Fibroblast of the aortic adventitia (primary cell): ENCODE data around the gene BRCC3. TPM values are rescaled to one million over a fixed set of nuclear protein-coding genes. Genes with fewer than 3 reads are reported as not detected.

ENCODE experiments used
- DNase-seq: peaks from one replicate; pipeline ENCODE4 v3.0.0-alpha.2; 2010; ENCODE audit warnings: low read depth
- H3K4me3 ChIP-seq: 2 replicates; pipeline ENCODE4 v1.5.1; 2011; ENCODE audit warnings: low read depth, mild to moderate bottlenecking, control low read depth, low read length, moderate library complexity
- total RNA-seq: library from RNA; depleted of rRNA; stranded (reverse); fragments of >200 nt; gene quantifications from 2 replicates; pipeline ENCODE4 v1.2.3, GENCODE V29; 2012; ENCODE audit warnings: low replicate concordance
- TF ChIP-seq, protein P1 (sequence below): IDR thresholded peaks from 2 replicates; pipeline ENCODE4 v1.5.1; 2011; ENCODE audit warnings: mild to moderate bottlenecking, low read length, control low read depth, inconsistent platforms; ENCODE audit not compliant: insufficient read depth

Gene BRCC3
- total RNA-seq, result 8.5 and 17.4 TPM in 2 replicates

DNA sequence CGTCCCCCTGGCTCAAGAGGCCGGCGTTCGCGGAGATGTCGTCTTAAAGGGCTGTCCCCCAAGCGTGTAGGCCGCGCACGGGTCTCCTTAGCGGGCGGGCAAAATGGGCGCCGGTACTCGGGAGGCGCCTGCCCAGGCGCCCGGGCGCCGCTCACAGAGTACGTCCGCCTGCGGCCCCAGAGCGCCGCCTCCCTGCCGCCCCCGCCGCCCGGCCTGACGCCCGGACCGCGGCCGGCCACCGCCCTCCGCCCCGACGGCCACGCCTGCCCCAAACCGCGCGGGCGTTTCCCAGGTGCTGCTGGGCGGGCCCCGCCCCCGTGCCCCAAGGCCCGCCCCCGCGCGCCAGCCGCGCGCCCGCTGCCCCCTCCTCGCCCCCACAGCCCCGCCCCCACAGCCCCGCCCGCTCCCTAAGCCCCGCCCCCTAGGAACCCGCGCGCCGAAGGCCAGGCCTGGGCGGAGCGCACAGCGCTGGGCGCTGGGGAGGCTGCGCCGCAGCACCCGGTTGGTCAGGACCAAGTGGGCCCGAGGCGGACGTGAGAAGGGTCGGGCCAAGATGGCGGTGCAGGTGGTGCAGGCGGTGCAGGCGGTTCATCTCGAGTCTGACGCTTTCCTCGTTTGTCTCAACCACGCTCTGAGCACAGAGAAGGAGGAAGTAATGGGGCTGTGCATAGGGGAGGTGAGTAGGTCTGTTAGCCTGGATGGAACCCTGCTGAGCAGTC, at the start of gene BRCC3, which contains the start of the genes CMC4 and MTCP1:
Gene BRCC3, plus strand, starts transcription at position 534 of the 719 bp plus-strand sequence. Its CDS starts 20 bp downstream, at position 554.
Gene CMC4, minus strand, starts transcription at position 162 of the 719 bp plus-strand sequence. CDS start 7,113 bp downstream, outside the sequence.
Gene MTCP1, minus strand, starts transcription at position 162 of the 719 bp plus-strand sequence. CDS start 5,126 bp downstream, outside the sequence.
- peak within 1 kb of the TSS; percentile 79 for H3K4me3 ChIP-seq
- peak; percentile 73 for DNase-seq
- TF ChIP-seq, protein P1, sequence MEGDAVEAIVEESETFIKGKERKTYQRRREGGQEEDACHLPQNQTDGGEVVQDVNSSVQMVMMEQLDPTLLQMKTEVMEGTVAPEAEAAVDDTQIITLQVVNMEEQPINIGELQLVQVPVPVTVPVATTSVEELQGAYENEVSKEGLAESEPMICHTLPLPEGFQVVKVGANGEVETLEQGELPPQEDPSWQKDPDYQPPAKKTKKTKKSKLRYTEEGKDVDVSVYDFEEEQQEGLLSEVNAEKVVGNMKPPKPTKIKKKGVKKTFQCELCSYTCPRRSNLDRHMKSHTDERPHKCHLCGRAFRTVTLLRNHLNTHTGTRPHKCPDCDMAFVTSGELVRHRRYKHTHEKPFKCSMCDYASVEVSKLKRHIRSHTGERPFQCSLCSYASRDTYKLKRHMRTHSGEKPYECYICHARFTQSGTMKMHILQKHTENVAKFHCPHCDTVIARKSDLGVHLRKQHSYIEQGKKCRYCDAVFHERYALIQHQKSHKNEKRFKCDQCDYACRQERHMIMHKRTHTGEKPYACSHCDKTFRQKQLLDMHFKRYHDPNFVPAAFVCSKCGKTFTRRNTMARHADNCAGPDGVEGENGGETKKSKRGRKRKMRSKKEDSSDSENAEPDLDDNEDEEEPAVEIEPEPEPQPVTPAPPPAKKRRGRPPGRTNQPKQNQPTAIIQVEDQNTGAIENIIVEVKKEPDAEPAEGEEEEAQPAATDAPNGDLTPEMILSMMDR, result no peak

DNA sequence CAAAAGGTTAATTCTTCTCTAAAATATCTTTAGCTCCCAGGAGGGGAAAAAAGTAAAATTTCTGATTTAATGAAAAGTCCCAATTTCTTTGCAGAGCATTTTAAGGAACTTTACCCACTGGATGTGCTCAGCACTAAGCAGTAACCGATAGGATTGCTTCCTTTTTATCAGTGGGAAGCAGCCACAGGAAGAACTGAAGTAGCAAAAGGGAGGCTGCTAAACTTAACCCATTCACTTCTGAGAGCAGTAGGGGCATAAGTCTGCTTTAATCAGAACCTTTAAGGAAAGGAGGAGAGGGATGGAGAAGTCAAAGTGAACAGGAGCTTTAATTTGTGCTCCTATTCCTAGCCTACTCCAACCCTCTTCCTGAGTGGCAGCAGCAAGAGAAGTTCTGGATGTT, 48.7 kb upstream of the BRCC3 start, which contains the start of gene F8:
Gene F8, minus strand, starts transcription at position 139 of the 400 bp plus-strand sequence. CDS start 171 bp downstream, outside the sequence.
- no peak within 1 kb of the TSS for H3K4me3 ChIP-seq
- no peak for DNase-seq
- TF ChIP-seq, protein P1, result no peak

DNA sequence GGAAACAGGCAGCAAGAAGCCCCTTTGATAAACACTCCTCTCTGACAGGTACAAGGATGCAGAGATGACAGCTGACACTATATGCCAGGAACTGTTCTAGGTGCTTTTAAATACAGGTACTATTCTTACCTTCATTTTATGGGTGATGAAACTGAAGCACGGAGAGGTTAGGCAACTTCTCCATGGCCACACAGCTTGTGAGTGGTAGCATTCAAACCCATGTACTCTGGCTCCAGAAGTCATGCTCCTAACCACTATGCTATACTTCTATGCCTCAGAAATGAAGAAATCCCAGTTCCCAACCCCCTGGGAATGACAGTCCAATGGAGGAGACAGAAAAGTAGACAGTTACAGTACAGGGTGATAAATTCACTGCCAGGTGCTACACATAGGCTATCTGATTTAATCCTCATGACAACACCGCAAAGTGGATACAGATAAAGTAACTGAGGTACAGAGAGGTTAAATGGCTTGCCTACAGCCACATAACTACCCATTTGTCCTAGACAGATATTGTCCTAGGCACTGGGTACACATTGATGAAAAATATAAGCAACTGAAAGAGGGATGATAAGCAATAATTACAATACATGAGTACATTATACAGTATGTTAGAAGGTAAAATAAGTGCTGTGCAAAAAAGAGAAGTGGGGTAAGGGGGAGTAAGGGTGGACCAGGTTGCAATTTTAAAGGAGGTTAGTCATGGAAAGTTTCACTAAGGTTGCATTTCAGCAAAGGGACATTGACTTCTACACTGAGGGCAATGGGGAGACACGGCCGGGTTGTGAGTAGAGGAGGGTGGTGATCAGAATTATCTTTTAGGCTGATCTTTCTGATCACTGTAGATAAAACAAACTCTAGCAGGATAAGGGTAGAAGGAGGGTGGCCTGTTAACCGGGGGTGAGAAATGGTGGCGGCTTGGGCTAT, 47.1 kb upstream of the BRCC3 start:
- H3K4me3 ChIP-seq, result no peak overlapping the region
- TF ChIP-seq, protein P1, result no peak
- DNase-seq, result no peak

DNA sequence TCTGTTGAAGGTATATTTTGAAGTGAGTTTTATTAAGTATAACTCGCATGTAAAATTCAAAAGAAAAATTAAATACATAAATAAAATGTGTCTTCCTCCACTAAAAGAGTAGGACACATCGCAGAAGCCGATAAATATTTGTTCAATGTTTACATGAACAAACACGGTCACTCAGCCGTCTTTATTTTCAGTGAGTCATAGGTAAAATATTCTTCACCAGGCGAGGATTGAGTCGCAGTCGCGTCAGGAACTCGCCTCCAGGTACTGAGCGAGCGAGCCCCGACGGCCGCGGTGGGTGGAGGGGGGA, 44.9 kb upstream of the BRCC3 start:
- peak overlapping the region; percentile 67 for H3K4me3 ChIP-seq
- TF ChIP-seq, protein P1, result no peak
- DNase-seq, result no peak

DNA sequence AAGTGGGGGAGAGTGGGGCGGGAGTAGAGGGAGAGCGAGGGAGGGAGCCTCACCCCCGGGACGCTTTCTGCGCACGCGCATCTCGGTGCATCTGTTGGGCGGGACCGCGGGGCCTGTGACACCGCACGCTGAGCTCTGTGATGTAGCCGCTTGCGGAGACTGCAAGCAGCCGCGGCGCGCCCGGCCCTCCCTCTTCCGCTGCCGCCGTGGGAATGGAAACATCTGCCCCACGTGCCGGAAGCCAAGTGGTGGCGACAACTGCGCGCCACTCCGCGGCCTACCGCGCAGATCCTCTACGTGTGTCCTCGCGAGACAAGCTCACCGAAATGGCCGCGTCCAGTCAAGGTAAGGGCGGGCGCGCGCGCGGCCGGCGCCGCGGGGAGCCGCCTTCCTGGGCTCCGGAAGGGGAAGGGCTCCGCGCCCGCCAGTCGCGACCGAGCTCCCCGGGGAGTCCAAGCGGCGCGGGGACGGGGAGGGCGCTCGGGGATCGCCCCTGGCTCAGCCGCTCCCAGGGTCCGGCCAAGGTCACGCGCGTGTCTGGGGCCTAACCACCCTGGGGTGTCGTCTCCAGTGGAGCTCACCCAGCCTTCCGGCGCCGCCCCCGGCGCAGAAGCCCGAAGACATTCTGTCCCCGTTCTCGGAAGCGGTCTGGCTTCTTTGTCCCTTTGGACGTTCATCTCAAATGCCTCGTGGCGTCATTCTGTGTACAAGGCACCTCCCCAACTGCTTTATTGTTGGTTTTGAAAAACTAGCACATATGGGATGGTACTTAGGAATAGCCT, 44.4 kb upstream of the BRCC3 start, which contains the start of gene FUNDC2:
Gene FUNDC2, plus strand, starts transcription at position 118 of the 782 bp plus-strand sequence. Its CDS starts 95 bp downstream, at position 213.
- H3K4me3 ChIP-seq, result peak within 1 kb of the TSS; percentile 67
- peak; percentile 89 for DNase-seq
- TF ChIP-seq, protein P1, result no peak
